EH (cell line): ENCODE data around the gene SNRPA.
A peak's percentile ranks its signal among the peaks of the same experiment; 100 is the strongest.
"Not testable (repeated sequence)": the region's sequence is repeated elsewhere in the genome, so short reads cannot be mapped to it uniquely, and the experiment has no call there.

Experiments
- DNase-seq: peaks from one replicate; pipeline ENCODE4 v3.0.0-alpha.2; 2015; ENCODE audit warnings: low read depth

The SNRPA gene

GRCh38 chr19:40747536-40747935, 3.5 kb upstream of the SNRPA start:
- no peak for DNase-seq

GRCh38 chr19:40750058-40750873, 737 bp upstream of the SNRPA start, which contains the start of gene ACTMAP:
ACTMAP (minus strand) TSS chr19:40750477; CDS start chr19:40749803, 674 bp downstream.
- peak; percentile 100 for DNase-seq

GRCh38 chr19:40752257-40752781, 1.3 kb downstream of the SNRPA start:
- no peak for DNase-seq

- peak; percentile 44 for DNase-seq
Observed at GRCh38 chr19:40754611-40755247, 3.7 kb downstream of the SNRPA start.

GRCh38 chr19:40755248-40755624, 4.2 kb downstream of the SNRPA start:
- no peak for DNase-seq

GRCh38 chr19:40755791-40756190, 4.8 kb downstream of the SNRPA start:
- DNase-seq: no peak

GRCh38 chr19:40756502-40757110, 5.6 kb downstream of the SNRPA start:
- DNase-seq: no peak

- DNase-seq: no peak
Observed at GRCh38 chr19:40758491-40758890, 7.5 kb downstream of the SNRPA start.

GRCh38 chr19:40759352-40759751, 8.3 kb downstream of the SNRPA start:
- DNase-seq: no peak

- no peak for DNase-seq
Observed at GRCh38 chr19:40762754-40763470, 11.9 kb downstream of the SNRPA start.

GRCh38 chr19:40763526-40763925, 12.5 kb downstream of the SNRPA start:
- DNase-seq: no peak

- no peak for DNase-seq
Observed at GRCh38 chr19:40763963-40764362, 13.0 kb downstream of the SNRPA start.

GRCh38 chr19:40766385-40766784, 15.4 kb downstream of the SNRPA start:
- not testable (repeated sequence) for DNase-seq

- no peak for DNase-seq
Observed at GRCh38 chr19:40768869-40769268, 17.9 kb downstream of the SNRPA start.

GRCh38 chr19:40771101-40771862, 20.3 kb downstream of the SNRPA start:
- DNase-seq: peak; percentile 23

GRCh38 chr19:40774916-40775631, 24.1 kb downstream of the SNRPA start, which contains the start of gene MIA:
MIA (plus strand) TSS chr19:40775521; CDS start chr19:40775543, 22 bp downstream.
- DNase-seq: no peak

- DNase-seq: no peak
Observed at GRCh38 chr19:40775632-40776022, 24.6 kb downstream of the SNRPA start.

GRCh38 chr19:40776364-40776763, 25.4 kb downstream of the SNRPA start:
- no peak for DNase-seq

- peak; percentile 94 for DNase-seq
Observed at GRCh38 chr19:40776932-40777644, 26.1 kb downstream of the SNRPA start.

- DNase-seq: no peak
Observed at GRCh38 chr19:40777645-40777936, 26.6 kb downstream of the SNRPA start.
